Neural cell (in vitro differentiated cells): ENCODE results near the gene TRMT6.

Experiments
- EZH2 ChIP-seq: fragments of 200-600, 300-800 bp; shearing (Covaris generic), sonication (generic); IDR thresholded peaks from 2 replicates; pipeline ENCODE4 v1.6.1; 2014; ENCODE audit warnings: antibody characterized with exemption, low read length, borderline replicate concordance, mild to moderate bottlenecking; ENCODE audit not compliant: insufficient read depth, poor library complexity, severe bottlenecking
- MXI1 ChIP-seq: fragments of 450-650 bp; conservative IDR thresholded peaks from 2 replicates; pipeline ENCODE4 v1.6.1; 2014; ENCODE audit warnings: antibody characterized with exemption, mild to moderate bottlenecking; ENCODE audit not compliant: poor library complexity, severe bottlenecking
- RAD21 ChIP-seq: fragments of 450-650 bp; conservative IDR thresholded peaks from 2 replicates; pipeline ENCODE4 v1.6.1; 2014; ENCODE audit warnings: antibody characterized with exemption, mild to moderate bottlenecking, moderate library complexity
- SMC3 ChIP-seq: fragments of 450-650 bp; conservative IDR thresholded peaks from 2 replicates; pipeline ENCODE4 v1.6.1; 2014; ENCODE audit warnings: antibody characterized with exemption, mild to moderate bottlenecking, moderate library complexity; ENCODE audit not compliant: poor library complexity
- TF ChIP-seq, protein P1 (sequence below): fragments of 450-650 bp; IDR thresholded peaks from 2 replicates; pipeline ENCODE4 v1.5.1; 2014; ENCODE audit warnings: antibody characterized with exemption, mild to moderate bottlenecking, moderate library complexity; ENCODE audit not compliant: poor library complexity, severe bottlenecking

DNA sequence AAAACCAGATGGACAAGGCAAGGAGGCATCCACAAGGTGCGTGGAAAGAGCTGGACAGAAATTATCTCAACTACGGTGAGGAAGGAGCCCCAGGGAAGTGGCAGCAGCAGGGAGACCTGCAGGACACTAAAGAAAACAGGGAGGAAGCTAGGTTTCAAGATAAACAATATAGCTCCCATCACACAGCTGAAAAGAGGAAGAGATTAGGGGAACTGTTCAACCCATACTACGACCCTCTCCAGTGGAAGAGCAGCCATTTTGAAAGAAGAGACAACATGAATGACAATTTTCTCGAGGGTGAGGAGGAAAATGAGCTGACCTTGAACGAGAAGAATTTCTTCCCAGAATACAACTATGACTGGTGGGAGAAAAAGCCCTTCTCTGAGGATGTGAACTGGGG is 26.8 kb downstream of the TRMT6 start:
- TF ChIP-seq, protein P1, sequence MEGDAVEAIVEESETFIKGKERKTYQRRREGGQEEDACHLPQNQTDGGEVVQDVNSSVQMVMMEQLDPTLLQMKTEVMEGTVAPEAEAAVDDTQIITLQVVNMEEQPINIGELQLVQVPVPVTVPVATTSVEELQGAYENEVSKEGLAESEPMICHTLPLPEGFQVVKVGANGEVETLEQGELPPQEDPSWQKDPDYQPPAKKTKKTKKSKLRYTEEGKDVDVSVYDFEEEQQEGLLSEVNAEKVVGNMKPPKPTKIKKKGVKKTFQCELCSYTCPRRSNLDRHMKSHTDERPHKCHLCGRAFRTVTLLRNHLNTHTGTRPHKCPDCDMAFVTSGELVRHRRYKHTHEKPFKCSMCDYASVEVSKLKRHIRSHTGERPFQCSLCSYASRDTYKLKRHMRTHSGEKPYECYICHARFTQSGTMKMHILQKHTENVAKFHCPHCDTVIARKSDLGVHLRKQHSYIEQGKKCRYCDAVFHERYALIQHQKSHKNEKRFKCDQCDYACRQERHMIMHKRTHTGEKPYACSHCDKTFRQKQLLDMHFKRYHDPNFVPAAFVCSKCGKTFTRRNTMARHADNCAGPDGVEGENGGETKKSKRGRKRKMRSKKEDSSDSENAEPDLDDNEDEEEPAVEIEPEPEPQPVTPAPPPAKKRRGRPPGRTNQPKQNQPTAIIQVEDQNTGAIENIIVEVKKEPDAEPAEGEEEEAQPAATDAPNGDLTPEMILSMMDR: no peak
- TF ChIP-seq SMC3: no peak
- no peak for TF ChIP-seq RAD21
- no peak for TF ChIP-seq EZH2
- no peak for TF ChIP-seq MXI1
